ENCODE measurements around the gene BIRC2. TPM values are rescaled to one million over a fixed set of nuclear protein-coding genes. Genes with fewer than 3 reads are reported as not detected.

Gene BIRC2
- total and polyA plus RNA-seq, 2 of the 4 experiments (the other 2 are of a cell fraction), result 48.0 to 204 TPM

GRCh38 chr11:102426570-102426969 is 79.6 kb downstream of the BIRC2 start:
- Histone ChIP-seq H3K27me3 (ENCODE audit: control insufficient read depth, insufficient read depth, low read length) (no peaks in the 10 kb centered on the region), H2BK120ac (ENCODE audit: low read depth, low read length) (no peak overlapping the region), H3K36me3 (ENCODE audit: control insufficient read depth, insufficient read depth, low read length) (no peaks in the 10 kb centered on the region), H3K23ac (ENCODE audit: low read depth, low read length) (no peak overlapping the region), H3K4me3 (ENCODE audit: insufficient read depth, low read depth, low read length) (no peak overlapping the region), H3K4me1 (ENCODE audit: control insufficient read depth, insufficient read depth, low read length) (peaks cover 8% of the 10 kb centered on the region), H3K9me1 (ENCODE audit: insufficient read depth, low read length) (peaks cover 21% of the 10 kb centered on the region), H3K56ac (ENCODE audit: extremely low read depth, insufficient read depth, low read length) (no peak overlapping the region), H3K9ac (ENCODE audit: low read depth, low read length) (no peak overlapping the region), H2AK9ac (replicated peaks; ENCODE audit: low read depth, low read length, poor library complexity) (no peak overlapping the region), H2AFZ (replicated peaks; ENCODE audit: low read length, poor library complexity) (no peak overlapping the region), H2AK5ac (ENCODE audit: low read depth, low read length) (no peak overlapping the region), H3K18ac (ENCODE audit: low read depth, low read length) (no peak overlapping the region), H4K20me1 (ENCODE audit: insufficient read depth, low read length) (peaks cover 25% of the 10 kb centered on the region), H4K8ac (ENCODE audit: low read depth in 2 of 2, low read length in 2 of 2) (no peak overlapping the region), H3K27ac (ENCODE audit: insufficient read depth, low read length) (no peak overlapping the region), H3K9me3 (ENCODE audit: control insufficient read depth, insufficient read depth, low read length) (no peaks in the 10 kb centered on the region), H2BK15ac (ENCODE audit: low read depth, low read length) (no peak overlapping the region), H4K5ac (ENCODE audit: low read depth, low read length) (no peak overlapping the region), H3K4ac (ENCODE audit: low read depth, low read length) (no peak overlapping the region), H2BK20ac (ENCODE audit: low read depth, low read length) (no peak overlapping the region), H3K14ac (replicated peaks; ENCODE audit: low read depth, low read length) (no peak overlapping the region), H4K91ac (ENCODE audit: insufficient read depth, low read depth, low read length) (no peak overlapping the region), H2BK5ac (ENCODE audit: low read depth, low read length, poor library complexity, severe bottlenecking) (no peak overlapping the region), H3K4me2 (ENCODE audit: low read depth, low read length) (no peak overlapping the region), H3K79me1 (ENCODE audit: low read depth in 1 of 2, low read length in 2 of 2) (peaks cover 30 to 71% of the 10 kb centered on the region in 2 experiments)
- CTCF ChIA-PET, result interaction anchor here (0.6 kb wide), 1 partner anchor 32 kb away, joined by 3 read pairs; no protein-coding TSS in a partner anchor
- BruUV-seq (replicated peaks), result no TSS peak
- in situ Hi-C loops (cut with MboI; ENCODE audit: low sequenced_read_pairs), result no loop called here
- intact Hi-C loops (cut with micrococcal nuclease), result no loop called here
- dilution Hi-C loops (cut with HindIII; ENCODE audit: low sequenced_read_pairs, unreplicated experiment), result no loop called here
- DNase-seq (no peak), ATAC-seq (ENCODE audit: low read depth) (no peak)
- no peak for TF ChIP-seq SMC3 (IDR thresholded peaks at IDR 0.05; ENCODE audit: low read depth, low read length)
- no peak for TF ChIP-seq CEBPB (IDR thresholded peaks at IDR 0.05; ENCODE audit: low read depth, low read length)
- no peak for TF ChIP-seq ELK1 (IDR thresholded peaks at IDR 0.05; ENCODE audit: borderline replicate concordance, low read depth, low read length)
- no peak for TF ChIP-seq RFX5 (IDR thresholded peaks at IDR 0.05; ENCODE audit: low read depth, low read length)
- no peak for TF ChIP-seq MAZ (IDR thresholded peaks at IDR 0.05; ENCODE audit: borderline replicate concordance, low read depth, low read length)
- no peak for TF ChIP-seq CTCF (conservative IDR thresholded peaks at IDR 0.05; ENCODE audit: low read depth, low read length)
- no peak for TF ChIP-seq BHLHE40 (IDR thresholded peaks at IDR 0.05; ENCODE audit: low read depth, low read length)
- TF ChIP-seq FOS (IDR thresholded peaks at IDR 0.05; ENCODE audit: low read depth, low read length), result no peak
- no peak for TF ChIP-seq RAD21 (IDR thresholded peaks at IDR 0.05; ENCODE audit: low read length)
- no peak for TF ChIP-seq MAFK (IDR thresholded peaks at IDR 0.05; ENCODE audit: low read depth, low read length)
- TF ChIP-seq POLR2A (IDR thresholded peaks at IDR 0.05; ENCODE audit: low read depth, low read length), result no peak
- TF ChIP-seq MXI1 (IDR thresholded peaks at IDR 0.05; ENCODE audit: borderline replicate concordance, low read depth, low read length), result no peak
- no peak for TF ChIP-seq RCOR1 (IDR thresholded peaks at IDR 0.05; ENCODE audit: insufficient replicate concordance, low read length)
- TF ChIP-seq USF2 (IDR thresholded peaks at IDR 0.05; ENCODE audit: low read depth, low read length), result no peak
- POLR2A ChIA-PET (ENCODE audit: unreplicated experiment), result interaction anchor here (0.5 kb wide), 1 partner anchor 661 kb away, joined by 3 read pairs; no protein-coding TSS in a partner anchor
